GM12892 (cell line): Measurements from ENCODE around the gene GFRA4.

Experiments used
- POLR2A ChIP-seq: IDR thresholded peaks from 2 replicates; pipeline ENCODE4 v1.6.1; 2011; ENCODE audit warnings: low read depth, low read length, control low read depth
- POLR2AphosphoS5 ChIP-seq: IDR thresholded peaks from 2 replicates; pipeline ENCODE4 v1.6.1; 2011; ENCODE audit warnings: low read depth, low read length, control low read depth

DNA sequence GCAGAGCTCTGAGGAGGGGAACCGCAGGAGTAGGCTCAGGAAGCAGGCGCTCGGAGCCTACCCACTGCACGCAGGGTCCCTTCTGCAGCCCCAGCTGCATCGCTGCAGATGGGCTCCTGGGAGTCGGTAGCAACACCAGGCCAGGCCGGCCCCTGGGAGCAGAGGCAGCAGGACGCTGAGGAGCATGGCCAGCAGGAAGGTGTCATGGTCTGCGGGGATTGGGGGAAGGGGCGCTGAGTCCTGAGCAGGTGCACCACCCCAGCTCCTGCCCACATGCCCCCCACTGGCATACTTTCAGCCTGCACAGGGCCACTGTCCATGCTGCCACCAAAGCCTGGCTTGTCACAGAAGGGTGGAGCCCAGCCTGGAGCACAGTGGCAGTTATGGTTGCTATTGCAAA, 7.7 kb upstream of the GFRA4 start:
- no peak for TF ChIP-seq POLR2AphosphoS5
- TF ChIP-seq POLR2A = no peak
